H1 (cell line): ENCODE measurements around the gene ARHGAP25. TPM values are rescaled to one million over a fixed set of nuclear protein-coding genes. Genes with fewer than 3 reads are reported as not detected.

Experiments used
- ATF3 ChIP-seq: IDR thresholded peaks from 2 replicates; pipeline ENCODE4 v1.6.1; 2011; ENCODE audit warnings: low read depth, mild to moderate bottlenecking, low read length; ENCODE audit not compliant: insufficient read depth
- polyA plus RNA-seq, 7 experiments: library from polyadenylated mRNA; depleted of rRNA in 3 of 7; stranded (reverse) in 5 of 7; unstranded in 2 of 7; fragments of >200 nt in 5 of 7; fragments of 200-250 nt in 2 of 7; gene quantifications; 1 replicate in 5 of 7; 2 replicates in 1 of 7; 4 replicates in 1 of 7; pipeline versions ENCODE4 v1.2.1 to v1.2.3, GENCODE V29; 2011 to 2013; ENCODE audit warnings: missing spikeins in 2 of 7, mixed read lengths in 2 of 7
- total RNA-seq: library from RNA; stranded (reverse); fragmentation: NEBNext Ultra II Directional; extraction: Animal tissue kit (Norgen Biotek cat#: 25700); gene quantifications from 2 replicates; pipeline ENCODE4 v1.2.1, GENCODE V29; 2021

The ARHGAP25 gene
- total and polyA plus RNA-seq, 2 of the 8 experiments (the other 6 are each of a cell fraction or from before 2014, with no cell fraction given), result 1.00 to 1.2 TPM

GRCh38 chr2:68736086-68736485 is 1.5 kb downstream of the ARHGAP25 start (continued):
- no peak for TF ChIP-seq ATF3
